ENCODE data around the gene TRIM17. TPM values are rescaled to one million over a fixed set of nuclear protein-coding genes. Genes with fewer than 3 reads are reported as not detected.

TRIM17 gene
- 1 to 10 TPM; 1.9 to 2.7 TPM for total RNA-seq

GRCh38 chr1:228416217-228416933, at the start of gene TRIM17:
Gene TRIM17 (minus strand): TSS chr1:228416861. CDS start chr1:228415072, 1,789 bp downstream.
- intact Hi-C loops (cut with micrococcal nuclease) = no loop called here
- Mint-ChIP-seq H3K9me3 (no peaks in the 10 kb centered on the region), H3K4me3 (peak within 1 kb of the TSS; percentile 74), H3K36me3 (ENCODE audit: low read depth) (no peaks in the 10 kb centered on the region), H3K27ac (peak within 1 kb of the TSS; percentile 72), H3K4me1 (ENCODE audit: low read depth) (peaks cover 18% of the 10 kb centered on the region), H3K27me3 (peaks cover 15% of the 10 kb centered on the region)
- ChIA-PET POLR2A (interaction anchor here (1.2 to 1.5 kb wide), 2 partner anchors 10 kb away, joined by 4 to 5 read pairs; no protein-coding TSS in a partner anchor), CTCF (interaction anchor here (1.3 kb wide), 1 partner anchor 11 kb away, joined by 4 read pairs; no protein-coding TSS in a partner anchor)
- peak; percentile 60 for DNase-seq
- peak; percentile 38 for TF ChIP-seq CTCF (IDR thresholded peaks at IDR 0.05)
- ATAC-seq = peak; percentile 78

GRCh38 chr1:228465571-228466146, 49.0 kb upstream of the TRIM17 start:
- intact Hi-C loops (cut with micrococcal nuclease) = no loop called here
- no peaks in the 10 kb centered on the region for H3K36me3 Mint-ChIP-seq (ENCODE audit: low read depth)
- CTCF ChIA-PET = interaction anchor here (0.9 to 3.8 kb wide), 7 partner anchors 8 to 50 kb away, joined by 3 to 31 read pairs (median 6); partner anchors contain the start of gene RNF187
- DNase-seq = peak; percentile 65
- peaks cover 37% of the 10 kb centered on the region for H3K4me1 Mint-ChIP-seq (ENCODE audit: low read depth)
- POLR2A ChIA-PET = interaction anchor here (1.0 to 3.2 kb wide), 6 partner anchors 8 to 60 kb away, joined by 3 to 21 read pairs (median 8); no protein-coding TSS in a partner anchor
- peak overlapping the region; percentile 91 for H3K27ac Mint-ChIP-seq
- no peaks in the 10 kb centered on the region for H3K9me3 Mint-ChIP-seq
- peak overlapping the region; percentile 89 for H3K4me3 Mint-ChIP-seq
- no peak for TF ChIP-seq CTCF (IDR thresholded peaks at IDR 0.05)
- peak; percentile 38 for ATAC-seq
- peaks cover 7% of the 10 kb centered on the region for H3K27me3 Mint-ChIP-seq

- Mint-ChIP-seq H3K4me1 (ENCODE audit: low read depth) (peaks cover 37% of the 10 kb centered on the region), H3K9me3 (no peaks in the 10 kb centered on the region), H3K4me3 (peak overlapping the region; percentile 89), H3K27ac (peak overlapping the region; percentile 91), H3K27me3 (peaks cover 7% of the 10 kb centered on the region), H3K36me3 (ENCODE audit: low read depth) (no peaks in the 10 kb centered on the region)
- POLR2A ChIA-PET = interaction anchor here (0.9 to 3.2 kb wide), 11 partner anchors 8 to 61 kb away, joined by 3 to 21 read pairs (median 4); partner anchors contain the start of gene RNF187
- intact Hi-C loops (cut with micrococcal nuclease) = no loop called here
- DNase-seq = no peak
- no peak for TF ChIP-seq CTCF (IDR thresholded peaks at IDR 0.05)
- no peak for ATAC-seq
- CTCF ChIA-PET = interaction anchor here (0.9 to 3.8 kb wide), 7 partner anchors 8 to 51 kb away, joined by 3 to 31 read pairs (median 6); partner anchors contain the start of gene RNF187
These were observed 48.5 kb upstream of the TRIM17 start for GRCh38 chr1:228465141-228465540.

- peak; percentile 83 for ATAC-seq
- peaks cover 7% of the 10 kb centered on the region for H3K27me3 Mint-ChIP-seq
- H3K9me3 Mint-ChIP-seq = no peaks in the 10 kb centered on the region
- peaks cover 37% of the 10 kb centered on the region for H3K4me1 Mint-ChIP-seq (ENCODE audit: low read depth)
- intact Hi-C loops (cut with micrococcal nuclease) = loop anchor here (5.0 kb wide), 1 partner anchor 38 kb away; no protein-coding TSS in a partner anchor
- CTCF ChIA-PET = interaction anchor here (0.7 to 3.8 kb wide), 7 partner anchors 9 to 135 kb away, joined by 3 to 31 read pairs (median 6); partner anchors contain the start of genes RNF187 and TRIM11
- H3K4me3 Mint-ChIP-seq = peak overlapping the region; percentile 89
- POLR2A ChIA-PET = interaction anchor here (0.7 to 3.2 kb wide), 14 partner anchors 9 to 297 kb away, joined by 3 to 21 read pairs (median 4); partner anchors contain the start of gene RNF187
- no peaks in the 10 kb centered on the region for H3K36me3 Mint-ChIP-seq (ENCODE audit: low read depth)
- peak; percentile 96 for DNase-seq
- peak overlapping the region; percentile 91 for H3K27ac Mint-ChIP-seq
- TF ChIP-seq CTCF (IDR thresholded peaks at IDR 0.05) = no peak
These were observed 47.9 kb upstream of the TRIM17 start for GRCh38 chr1:228464487-228464983.
